Liver (tissue), 3 donors: ENCODE results near the gene MB21D2.

Experiments
- EGR1 ChIP-seq, 2 donors: IDR thresholded peaks; 2 replicates each; pipeline ENCODE4 v1.6.1; 2016 to 2018; ENCODE audit warnings: antibody characterized with exemption in 2 of 2, low read depth in 2 of 2
- GABPA ChIP-seq, 2 donors: IDR thresholded peaks in 1 of 2; conservative IDR thresholded peaks in 1 of 2; 2 replicates each; pipeline ENCODE4 v1.6.1; 2016; ENCODE audit warnings: antibody characterized with exemption in 2 of 2, mild to moderate bottlenecking in 1 of 2, moderate library complexity in 1 of 2
- JUND ChIP-seq, 2 donors: IDR thresholded peaks; 2 replicates each; pipeline ENCODE4 v1.6.1; 2016; ENCODE audit warnings: antibody characterized with exemption in 2 of 2
- RAD21 ChIP-seq, 2 donors: IDR thresholded peaks; 2 replicates each; pipeline ENCODE4 v1.6.1; 2016; ENCODE audit warnings: antibody characterized with exemption in 2 of 2, mild to moderate bottlenecking in 2 of 2
- RXRA ChIP-seq, 2 donors: IDR thresholded peaks; 2 replicates each; pipeline ENCODE4 v1.6.1; 2017 to 2018; ENCODE audit warnings: antibody characterized with exemption in 2 of 2, mild to moderate bottlenecking in 1 of 2
- SP1 ChIP-seq: IDR thresholded peaks from 2 replicates; pipeline ENCODE4 v1.6.1; 2018; ENCODE audit warnings: antibody characterized with exemption, mild to moderate bottlenecking
- YY1 ChIP-seq: IDR thresholded peaks from 2 replicates; pipeline ENCODE4 v1.6.1; 2016; ENCODE audit warnings: antibody characterized with exemption, mild to moderate bottlenecking
- TF ChIP-seq, protein P1 (sequence below): fragments of 150-350 bp; IDR thresholded peaks from 2 replicates; pipeline ENCODE4 v1.5.1; 2017; ENCODE audit warnings: improper control_type of control experiment, low read depth, low read length; ENCODE audit not compliant: missing input control
- TF ChIP-seq, protein P2 (sequence below): IDR thresholded peaks from 2 replicates; pipeline ENCODE4 v1.6.1; 2016; ENCODE audit warnings: antibody characterized with exemption
- donor health status: healthy.
- donor health status: healthy.

DNA sequence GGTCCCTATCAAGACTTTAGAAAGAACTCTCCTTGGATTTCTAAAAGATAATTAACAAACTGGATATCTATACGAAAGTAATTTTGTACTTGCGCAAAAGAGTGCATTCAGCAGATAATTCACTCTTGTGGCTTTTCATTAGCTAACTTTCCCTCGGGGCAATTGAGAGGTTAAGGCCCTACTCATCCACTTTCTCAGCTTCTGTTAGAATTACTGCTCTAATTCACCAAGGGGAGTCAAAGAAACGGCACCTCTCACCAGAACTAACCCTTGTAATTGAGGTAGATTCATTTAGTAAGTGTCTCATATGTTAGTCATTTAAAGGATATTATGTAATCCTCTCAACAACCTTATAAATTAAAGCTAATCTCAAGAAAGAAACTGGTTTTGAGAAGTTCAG is 22.5 kb upstream of the MB21D2 start:
- TF ChIP-seq SP1 (no peak), RXRA (IDR thresholded peaks at IDR 0.05) (no peak), JUND (IDR thresholded peaks at IDR 0.05) (no peak), RAD21 (IDR thresholded peaks at IDR 0.05) (no peak), YY1 (no peak), EGR1 (IDR thresholded peaks at IDR 0.05; ENCODE audit: low read depth in 2 of 2) (no peak), GABPA (IDR thresholded peaks at IDR 0.05 in 1 of 2, conservative IDR thresholded peaks at IDR 0.05 in 1 of 2) (no peak)
- TF ChIP-seq, protein P1, sequence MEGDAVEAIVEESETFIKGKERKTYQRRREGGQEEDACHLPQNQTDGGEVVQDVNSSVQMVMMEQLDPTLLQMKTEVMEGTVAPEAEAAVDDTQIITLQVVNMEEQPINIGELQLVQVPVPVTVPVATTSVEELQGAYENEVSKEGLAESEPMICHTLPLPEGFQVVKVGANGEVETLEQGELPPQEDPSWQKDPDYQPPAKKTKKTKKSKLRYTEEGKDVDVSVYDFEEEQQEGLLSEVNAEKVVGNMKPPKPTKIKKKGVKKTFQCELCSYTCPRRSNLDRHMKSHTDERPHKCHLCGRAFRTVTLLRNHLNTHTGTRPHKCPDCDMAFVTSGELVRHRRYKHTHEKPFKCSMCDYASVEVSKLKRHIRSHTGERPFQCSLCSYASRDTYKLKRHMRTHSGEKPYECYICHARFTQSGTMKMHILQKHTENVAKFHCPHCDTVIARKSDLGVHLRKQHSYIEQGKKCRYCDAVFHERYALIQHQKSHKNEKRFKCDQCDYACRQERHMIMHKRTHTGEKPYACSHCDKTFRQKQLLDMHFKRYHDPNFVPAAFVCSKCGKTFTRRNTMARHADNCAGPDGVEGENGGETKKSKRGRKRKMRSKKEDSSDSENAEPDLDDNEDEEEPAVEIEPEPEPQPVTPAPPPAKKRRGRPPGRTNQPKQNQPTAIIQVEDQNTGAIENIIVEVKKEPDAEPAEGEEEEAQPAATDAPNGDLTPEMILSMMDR, result no peak
- TF ChIP-seq, protein P2, sequence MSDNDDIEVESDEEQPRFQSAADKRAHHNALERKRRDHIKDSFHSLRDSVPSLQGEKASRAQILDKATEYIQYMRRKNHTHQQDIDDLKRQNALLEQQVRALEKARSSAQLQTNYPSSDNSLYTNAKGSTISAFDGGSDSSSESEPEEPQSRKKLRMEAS, result no peak
